GM18520 (cell line): Measurements from ENCODE around the gene CCNT1.
"Not testable (repeated sequence)": the region's sequence is repeated elsewhere in the genome, so short reads cannot be mapped to it uniquely, and the experiment has no call there.

Source experiments
- ATAC-seq: cut with Tn5 transposase; IDR thresholded peaks from one replicate; pipeline ENCODE4 v1.9.1; 2021; ENCODE audit not compliant: unreplicated experiment

CCNT1 gene

GRCh38 chr12:48641752-48642555 is 74.6 kb downstream of the CCNT1 start:
- ATAC-seq: not testable (repeated sequence)

DNA sequence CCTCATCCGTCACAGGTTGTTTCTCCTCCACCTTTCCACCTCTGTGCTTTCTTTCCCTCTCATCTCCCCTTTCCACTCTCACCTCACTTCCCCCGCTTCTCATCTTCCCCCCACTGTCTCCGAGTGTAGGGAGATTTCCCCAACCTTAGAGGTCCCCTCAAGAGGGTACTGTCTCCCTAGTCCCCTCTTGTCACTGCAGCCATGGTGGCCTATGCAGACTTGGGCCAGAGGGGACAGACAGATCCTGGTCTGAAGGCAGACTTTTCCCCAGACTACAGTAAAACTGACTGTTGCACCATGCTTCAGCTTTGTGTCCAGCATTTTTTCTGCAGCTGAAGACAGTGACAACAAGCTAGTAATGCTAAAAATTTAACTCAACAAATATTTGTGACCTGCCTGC is 75.7 kb downstream of the CCNT1 start:
- ATAC-seq: no peak

DNA sequence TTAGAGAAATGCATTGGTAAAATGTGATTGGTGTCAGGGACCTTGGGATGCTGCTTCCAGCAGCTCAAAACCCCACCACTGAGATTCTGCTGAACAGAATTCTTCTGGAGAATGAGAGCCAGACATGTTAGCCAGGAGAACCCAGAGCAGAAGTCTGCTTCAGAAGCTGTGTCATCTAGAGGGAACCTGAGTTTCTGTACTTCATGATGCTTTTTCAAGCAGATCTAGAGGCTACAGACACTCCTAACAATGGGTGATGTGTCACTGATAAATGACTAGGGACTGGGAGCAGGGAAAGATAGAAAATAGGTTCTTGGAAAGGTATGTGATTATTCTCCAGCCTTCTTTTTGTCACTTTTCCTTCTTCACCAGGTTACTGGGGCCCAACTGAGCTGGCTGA is 76.1 kb downstream of the CCNT1 start:
- ATAC-seq: no peak
